Retina (tissue), 1 donor: ENCODE measurements around the gene SNED1.
A peak's percentile ranks its signal among the peaks of the same experiment; 100 is the strongest.
"Not testable (repeated sequence)": the region's sequence is repeated elsewhere in the genome, so short reads cannot be mapped to it uniquely, and the experiment has no call there.

Experiments used
- DNase-seq: peaks from one replicate; pipeline ENCODE4 v3.0.0-alpha.2; 2016

SNED1 gene

DNA sequence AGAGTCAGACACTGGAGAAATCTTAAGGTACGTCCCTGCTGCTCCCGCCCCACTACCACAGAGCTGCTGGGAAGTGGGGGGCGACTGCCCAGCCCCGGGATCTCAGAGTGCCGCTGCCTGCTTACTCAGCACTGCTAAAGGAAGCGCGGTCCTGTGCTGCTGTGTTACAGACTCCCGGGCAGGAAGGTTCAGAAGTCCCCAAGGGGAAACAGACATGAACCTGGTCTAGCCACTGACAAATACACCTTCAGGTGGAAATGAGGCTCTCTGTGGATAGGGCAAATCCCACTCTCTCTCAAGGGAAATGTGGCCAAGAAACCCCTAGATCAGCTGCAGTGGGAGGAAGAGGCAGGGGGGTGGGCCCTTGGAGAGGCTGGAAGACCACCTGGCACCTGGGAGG lies 90.0 kb downstream of the SNED1 start:
- DNase-seq: no peak

GRCh38 chr2:241088791-241089732 lies 90.6 kb downstream of the SNED1 start:
- DNase-seq: no peak

- no peak for DNase-seq
These were observed 92.8 kb downstream of the SNED1 start for GRCh38 chr2:241091201-241091600.

GRCh38 chr2:241091734-241092445 lies 93.5 kb downstream of the SNED1 start:
- no peak for DNase-seq

GRCh38 chr2:241092677-241093076 lies 94.3 kb downstream of the SNED1 start:
- DNase-seq: no peak

DNA sequence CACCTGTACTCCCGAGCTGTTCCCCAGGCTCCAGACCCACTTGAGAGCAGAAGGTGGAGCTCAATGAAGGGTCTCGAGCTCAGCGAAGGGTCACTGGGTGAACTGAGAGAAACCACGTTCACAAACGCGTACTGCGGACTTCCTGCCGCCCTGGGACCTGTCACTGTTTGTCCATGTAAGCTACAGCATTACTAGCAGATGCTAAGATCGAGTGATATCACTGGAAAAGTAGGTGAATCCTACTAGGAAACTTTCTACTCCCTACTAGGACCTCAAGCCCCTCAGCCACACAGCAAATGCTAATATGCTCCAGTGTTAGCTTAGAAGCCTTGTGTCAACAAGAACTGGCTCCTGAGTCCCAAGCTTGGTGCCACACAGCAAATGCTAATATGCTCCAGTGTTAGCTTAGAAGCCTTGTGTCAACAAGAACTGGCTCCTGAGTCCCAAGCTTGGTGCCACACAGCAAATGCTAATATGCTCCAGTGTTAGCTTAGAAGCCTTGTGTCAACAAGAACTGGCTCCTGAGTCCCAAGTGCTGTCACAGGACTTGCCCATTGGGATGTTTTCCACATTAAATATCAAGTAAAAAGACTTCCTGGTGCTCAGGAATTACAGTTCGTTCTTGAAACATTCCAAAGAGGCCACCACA lies 94.8 kb downstream of the SNED1 start:
- DNase-seq: not testable (repeated sequence)

DNA sequence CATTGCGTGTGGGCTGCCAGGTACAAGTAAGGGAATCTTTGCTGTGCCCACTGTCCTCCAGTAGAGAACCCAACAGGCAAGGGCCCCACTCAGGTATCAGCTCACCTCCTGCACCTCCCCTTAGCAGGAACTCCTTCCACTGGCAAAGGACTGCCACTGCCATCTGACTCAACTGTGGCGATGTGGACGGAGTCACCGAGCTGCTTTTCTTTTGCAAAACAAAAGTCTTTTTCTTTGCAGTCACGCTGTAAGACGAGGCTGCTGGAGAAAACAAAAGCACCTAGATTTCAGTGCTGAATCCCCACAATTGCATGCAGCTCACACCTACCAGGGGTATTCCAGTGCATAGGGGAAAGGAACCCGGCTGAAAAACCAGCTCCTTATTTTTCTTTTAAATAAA lies 95.8 kb downstream of the SNED1 start:
- DNase-seq: no peak

- no peak for DNase-seq
These were observed 96.6 kb downstream of the SNED1 start for GRCh38 chr2:241094924-241095420.

GRCh38 chr2:241095594-241096290 lies 97.3 kb downstream of the SNED1 start:
- DNase-seq: no peak

- no peak for DNase-seq
These were observed 98.6 kb downstream of the SNED1 start for GRCh38 chr2:241096979-241097378.

- DNase-seq: no peak
These were observed 100.8 kb downstream of the SNED1 start for GRCh38 chr2:241099246-241099645.

GRCh38 chr2:241102239-241102803 lies 103.9 kb downstream of the SNED1 start, which contains the start of gene MTERF4:
TSS of gene MTERF4 (minus strand) at chr2:241102287. CDS start at chr2:241102273, 14 bp downstream.
- peak; percentile 94 for DNase-seq

DNA sequence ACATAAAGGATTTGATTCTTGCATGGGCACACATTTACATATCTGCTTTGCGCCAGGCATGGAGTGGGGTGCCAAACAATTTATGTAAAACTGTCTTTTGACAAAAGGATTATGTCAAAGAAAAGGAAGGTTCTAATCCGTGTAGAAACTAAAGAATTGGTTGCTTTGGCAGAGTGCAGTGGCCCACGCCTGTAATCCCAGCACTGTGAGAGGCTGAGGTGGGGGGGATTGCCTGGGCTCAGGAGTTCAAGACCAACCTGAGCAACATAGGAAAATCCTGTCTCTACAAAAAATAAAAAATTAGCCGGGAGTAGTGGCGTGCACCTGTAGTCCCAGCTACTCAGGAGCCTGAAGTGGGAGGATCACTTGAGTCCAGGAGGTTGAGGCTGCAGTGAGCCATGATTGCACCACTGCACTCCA lies 104.8 kb downstream of the SNED1 start:
- DNase-seq: no peak

GRCh38 chr2:241104611-241105010 lies 106.2 kb downstream of the SNED1 start:
- not testable (repeated sequence) for DNase-seq

DNA sequence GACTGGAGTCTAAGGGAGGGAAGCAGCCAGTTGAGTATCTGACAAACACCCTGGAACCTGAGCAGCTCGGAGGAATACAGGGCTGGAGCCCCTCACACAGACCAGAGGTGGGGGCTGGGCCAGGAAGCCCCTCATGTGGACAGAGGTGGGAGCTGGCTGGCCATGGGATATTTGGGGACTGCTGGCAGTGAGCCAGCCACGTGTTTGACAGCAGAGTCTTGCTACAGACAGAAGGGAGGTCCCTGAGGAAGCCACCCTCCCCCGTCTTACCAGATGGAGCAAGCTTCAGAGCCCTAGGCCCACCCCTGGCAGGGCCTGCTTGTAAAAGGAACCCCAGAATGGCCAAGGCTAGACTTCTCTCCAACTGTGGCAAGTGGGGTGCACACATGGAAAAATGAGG lies 107.2 kb downstream of the SNED1 start:
- no peak for DNase-seq

DNA sequence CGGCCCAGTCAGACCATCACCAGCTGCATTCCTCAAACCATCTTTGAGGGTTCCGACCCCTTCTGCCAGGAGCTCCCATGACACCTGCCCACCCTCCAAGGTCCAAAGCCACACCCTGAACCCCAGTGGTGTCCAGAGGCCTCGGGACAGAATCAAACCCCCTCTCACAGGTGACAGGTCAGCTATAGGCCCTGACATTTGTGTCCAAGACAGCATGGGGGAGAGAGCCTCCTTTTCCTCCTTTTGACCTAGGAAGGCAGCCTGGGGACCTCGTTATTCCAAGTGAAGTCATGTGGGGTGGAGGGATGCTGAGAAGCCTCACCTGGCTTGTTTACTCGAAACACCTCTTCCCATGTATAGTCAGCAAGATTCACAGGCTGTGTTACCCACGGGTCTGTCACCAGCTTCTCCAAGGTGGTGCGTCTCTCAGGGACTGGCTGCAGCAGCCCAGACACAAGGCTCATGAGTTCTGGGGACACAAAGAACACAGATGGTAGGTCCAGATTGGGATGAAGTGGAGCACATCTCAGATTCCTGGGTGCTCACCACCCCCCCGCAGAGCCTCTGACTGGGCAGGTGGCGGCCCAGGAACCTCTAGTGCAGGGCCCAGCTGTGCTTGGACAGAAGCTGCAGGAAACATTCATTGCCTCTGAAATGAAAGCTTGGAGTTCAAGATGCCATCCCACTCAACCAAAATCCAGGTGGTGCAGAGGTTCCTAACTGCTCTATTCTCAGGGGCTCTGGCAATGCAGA lies 108.8 kb downstream of the SNED1 start:
- DNase-seq: no peak

- no peak for DNase-seq
These were observed 110.1 kb downstream of the SNED1 start for GRCh38 chr2:241108271-241109209.

- no peak for DNase-seq
These were observed 111.0 kb downstream of the SNED1 start for GRCh38 chr2:241109210-241110088.

DNA sequence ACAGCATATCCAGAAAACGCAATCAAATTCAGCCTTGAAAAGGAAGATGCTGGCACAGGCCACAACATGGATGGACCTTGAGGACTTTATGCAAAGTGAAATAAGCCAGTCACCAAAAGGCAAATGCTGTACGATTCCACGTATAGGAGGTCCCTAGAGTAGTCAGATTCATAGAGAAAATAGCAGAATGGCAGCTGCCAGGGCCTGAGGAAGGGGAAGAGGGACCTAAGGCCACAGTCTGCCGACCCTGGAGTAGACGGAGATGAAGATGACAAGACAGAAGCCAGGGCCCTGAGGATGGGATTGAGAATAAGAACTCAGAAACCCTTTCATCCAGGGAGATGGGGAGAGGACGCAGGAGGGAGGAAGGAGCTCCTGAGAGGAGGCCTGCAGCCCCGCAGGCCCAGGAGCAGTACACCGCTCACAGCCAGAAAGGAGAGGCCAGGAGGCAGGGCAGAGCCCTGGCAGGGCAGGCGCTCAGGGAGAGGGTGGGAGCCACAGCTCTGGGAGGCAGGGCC lies 111.7 kb downstream of the SNED1 start:
- no peak for DNase-seq
